ENCODE data around the gene PTPA.
A peak's percentile ranks its signal among the peaks of the same experiment; 100 is the strongest.

Gene PTPA

DNA sequence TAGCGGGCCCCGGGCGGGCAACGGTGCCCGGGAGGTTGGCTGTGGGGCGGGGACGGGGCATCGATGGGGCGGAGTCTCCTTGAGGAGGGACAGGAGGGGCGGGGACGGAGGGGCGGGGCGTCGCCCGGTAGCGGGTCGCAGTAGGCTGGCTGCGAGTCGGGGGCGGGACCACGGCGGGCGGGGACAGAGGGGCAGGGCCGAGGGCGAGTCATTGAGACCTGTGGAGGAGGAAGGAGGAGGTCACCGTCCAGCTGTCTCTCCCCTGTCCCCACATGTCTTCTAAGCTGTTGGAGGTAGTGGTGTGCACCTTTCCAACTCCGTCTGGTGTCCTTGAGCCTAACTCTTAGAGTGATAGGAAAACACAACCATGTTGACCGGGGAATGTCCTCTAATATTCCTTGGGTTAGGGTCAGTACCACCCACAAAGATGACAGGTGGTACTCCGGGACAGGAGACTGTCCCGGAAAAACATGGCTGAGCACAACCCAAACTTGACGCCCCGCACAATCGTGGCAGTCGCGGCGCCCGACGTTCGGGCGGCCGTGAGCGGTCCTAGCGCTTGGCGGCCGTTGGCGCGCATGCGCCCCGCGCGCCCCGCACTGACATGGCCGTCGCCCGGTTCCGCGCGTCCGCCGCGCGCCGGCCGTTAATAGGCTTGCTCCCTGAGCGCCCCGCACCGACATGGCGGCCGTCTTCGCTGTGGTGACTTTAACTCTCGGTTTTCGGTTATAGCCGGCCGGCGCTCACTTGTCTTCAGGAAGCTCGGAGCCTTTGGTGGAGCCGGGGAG is at the start of gene PTPA, which contains the start of gene CRAT:
TSS of gene PTPA (plus strand) at position 676 of the 788 bp plus-strand sequence. CDS start 186 bp downstream, outside the sequence.
TSS of gene CRAT (minus strand) at position 54 of the 788 bp plus-strand sequence. CDS start 284 bp downstream, outside the sequence.
- DNase-seq (ENCODE audit: low spot score) = peak; percentile 100

DNA sequence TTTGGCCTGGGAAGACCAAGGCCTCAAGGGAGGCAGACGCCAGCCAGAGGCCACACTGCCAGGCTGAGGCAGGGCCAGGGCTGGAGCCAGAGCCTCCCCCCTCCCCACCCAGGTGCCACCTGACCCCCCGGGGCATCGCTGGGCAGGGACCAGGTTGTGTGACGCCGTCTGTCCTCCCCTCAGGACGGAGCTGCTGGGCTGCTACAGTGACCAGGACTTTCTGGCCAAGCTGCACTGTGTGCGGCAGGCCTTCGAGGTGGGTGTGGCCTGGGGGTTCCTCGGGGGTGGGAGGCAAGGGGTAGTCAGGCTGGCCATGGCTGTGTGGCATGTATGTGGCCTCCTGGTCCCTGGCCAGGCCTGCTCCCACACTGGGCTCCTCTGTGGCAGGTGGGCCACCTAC is 48.2 kb upstream of the PTPA start:
- DNase-seq (ENCODE audit: low spot score) = no peak

DNA sequence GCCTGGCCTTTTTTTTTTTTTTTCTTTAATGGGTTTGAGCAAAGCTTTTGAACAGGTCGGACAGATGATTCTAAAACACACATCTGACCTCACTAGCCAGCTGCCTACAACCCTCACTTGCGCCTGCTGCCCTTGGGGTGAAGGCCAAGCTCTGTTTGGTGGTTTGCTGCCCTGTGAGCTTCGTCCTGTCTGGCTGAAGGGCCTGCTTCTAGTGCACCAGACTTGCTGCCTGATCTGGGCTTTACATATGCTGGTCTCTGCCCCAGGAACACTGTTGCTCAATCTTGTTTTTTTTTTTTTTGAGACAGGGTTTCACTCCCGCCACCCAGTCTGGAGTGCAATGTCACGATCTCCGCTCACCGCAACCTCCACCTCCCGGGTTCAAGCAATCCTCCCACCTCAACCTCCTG is 46.7 kb upstream of the PTPA start:
- DNase-seq (ENCODE audit: low spot score) = no peak

DNA sequence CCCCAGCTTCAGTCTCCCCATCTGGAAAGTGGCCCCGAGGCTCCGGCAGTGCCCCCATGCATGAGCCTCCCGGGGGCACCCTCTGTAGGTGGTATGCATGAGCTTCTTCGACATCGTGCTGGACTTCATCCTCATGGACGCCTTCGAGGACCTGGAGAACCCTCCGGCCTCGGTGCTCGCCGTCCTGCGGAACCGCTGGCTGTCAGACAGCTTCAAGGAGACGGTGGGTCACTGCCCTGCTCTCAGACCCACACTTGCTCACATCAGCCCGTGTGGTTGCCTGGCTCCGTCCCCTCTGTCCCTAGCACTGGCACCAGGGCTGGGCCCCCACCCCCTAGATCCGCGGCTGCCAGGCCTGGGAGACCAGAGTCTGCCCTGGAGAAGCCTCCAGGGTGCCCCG is 43.1 kb upstream of the PTPA start:
- DNase-seq (ENCODE audit: low spot score) = no peak

DNA sequence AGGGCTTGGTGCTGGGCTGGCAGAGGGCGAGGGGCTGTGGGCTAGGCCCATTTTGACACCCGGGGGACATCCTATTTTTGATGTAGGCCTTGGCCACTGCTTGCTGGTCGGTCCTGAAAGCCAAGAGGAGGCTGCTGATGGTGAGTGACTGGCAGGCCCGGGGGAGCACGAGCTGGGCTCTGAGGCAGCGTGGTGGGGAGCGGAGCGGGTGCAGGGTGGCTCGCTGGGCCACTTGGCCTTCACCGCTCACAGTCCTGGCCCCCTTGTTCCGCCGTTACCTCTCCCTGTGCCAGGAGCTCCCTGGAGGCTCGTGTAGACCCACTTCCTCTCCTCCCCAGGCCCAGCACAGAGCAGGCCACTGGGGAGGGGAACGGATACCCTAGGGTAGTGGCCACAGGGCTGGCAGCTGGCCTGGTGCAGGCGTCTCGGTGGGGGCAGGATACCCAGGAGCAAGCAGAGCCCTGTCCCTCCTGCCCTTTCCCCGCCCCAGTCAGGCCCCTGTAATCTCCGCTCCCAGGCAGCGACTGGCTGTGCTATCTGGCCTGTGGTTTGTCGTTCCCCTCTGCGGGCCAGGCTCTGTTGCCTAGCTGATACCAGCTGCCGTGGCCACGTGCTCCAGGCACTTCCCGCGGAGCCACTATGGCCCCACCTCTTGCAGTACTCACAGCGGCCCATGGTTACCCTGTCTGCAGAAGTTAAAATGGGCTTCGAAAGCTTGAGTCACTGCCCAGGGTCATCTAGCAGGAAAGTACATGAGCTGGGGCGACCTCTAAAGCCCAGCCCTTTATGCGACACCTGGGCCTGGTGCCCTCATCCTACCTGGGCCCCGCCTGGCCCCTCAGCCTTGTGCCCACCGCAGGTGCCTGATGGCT is 42.0 kb upstream of the PTPA start:
- DNase-seq (ENCODE audit: low spot score) = no peak

DNA sequence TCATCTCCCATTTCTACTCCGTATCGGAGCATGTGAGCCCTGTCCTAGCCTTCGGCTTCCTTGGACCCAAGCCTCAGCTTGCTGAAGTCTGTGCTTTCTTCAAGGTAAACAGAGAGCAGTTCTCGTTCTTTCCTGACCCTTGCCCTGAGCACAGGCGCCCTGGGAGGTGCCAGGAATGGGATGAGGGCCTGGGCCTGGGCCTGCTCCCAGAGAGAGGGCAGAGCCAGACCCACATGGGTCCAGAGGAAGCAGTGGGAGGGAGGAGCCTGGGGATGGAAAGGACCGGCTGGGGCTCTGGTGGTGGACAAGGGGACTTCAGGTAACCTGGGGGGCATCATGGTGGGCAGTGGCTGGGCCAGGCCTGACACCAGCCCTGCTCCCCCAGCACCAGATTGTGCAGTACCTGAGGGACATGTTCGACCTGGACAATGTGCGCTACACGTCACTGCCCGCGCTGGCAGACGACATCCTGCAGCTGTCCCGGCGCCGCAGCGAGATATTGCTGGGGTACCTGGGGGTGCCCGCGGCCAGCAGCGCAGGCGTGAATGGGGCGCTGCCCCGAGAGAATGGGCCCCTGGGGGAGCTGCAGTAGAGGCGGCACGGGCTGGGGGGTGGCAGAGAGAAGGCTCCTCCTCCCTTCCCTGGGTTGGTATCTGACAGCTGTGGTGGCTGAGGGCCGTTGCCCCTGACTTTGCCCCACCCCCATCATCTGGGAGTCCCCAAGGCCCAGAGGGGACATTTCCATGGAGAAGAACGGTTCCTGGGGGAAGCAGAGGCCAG is 41.2 kb upstream of the PTPA start:
- DNase-seq (ENCODE audit: low spot score) = no peak

DNA sequence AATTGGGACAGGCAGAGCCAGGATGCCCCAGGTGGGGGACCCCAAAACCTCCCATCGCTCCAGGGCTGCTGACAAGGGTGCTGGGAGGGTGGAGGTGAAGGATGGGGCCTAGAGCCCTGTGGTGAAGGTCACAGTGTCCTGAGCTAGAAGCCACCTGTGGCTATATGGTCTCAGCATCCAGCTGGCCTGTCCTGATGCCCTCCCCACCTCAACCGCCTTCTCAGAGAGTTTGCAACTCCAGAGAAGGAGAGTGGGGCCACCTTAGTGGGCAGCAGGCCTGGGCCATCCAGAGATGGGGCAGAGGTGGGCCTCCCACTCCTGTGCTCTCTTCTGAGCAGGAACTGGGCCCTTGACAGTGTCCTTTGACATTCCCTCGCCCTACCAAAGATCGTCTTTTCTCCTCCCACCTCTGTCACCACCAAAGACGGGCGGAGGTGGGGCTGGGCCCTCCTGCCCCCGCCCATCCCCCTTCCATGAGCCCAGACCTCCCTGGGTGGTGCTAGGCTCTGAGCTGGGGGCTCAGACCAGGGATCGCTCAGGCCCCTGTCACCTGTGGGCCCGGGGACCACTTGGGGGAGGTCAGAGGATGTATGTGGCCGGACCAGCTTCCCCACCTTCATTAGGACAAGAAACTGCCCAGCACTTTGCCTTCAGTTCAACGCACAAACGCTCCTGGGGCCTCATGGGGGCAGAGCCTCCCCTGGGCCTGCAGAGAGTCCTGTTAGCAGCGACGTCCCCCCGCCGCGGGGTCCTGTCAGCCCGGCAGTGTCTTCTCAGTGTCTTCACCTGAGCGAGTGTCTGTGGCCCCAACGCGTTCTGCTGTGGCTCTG is 40.3 kb upstream of the PTPA start:
- no peak for DNase-seq (ENCODE audit: low spot score)

DNA sequence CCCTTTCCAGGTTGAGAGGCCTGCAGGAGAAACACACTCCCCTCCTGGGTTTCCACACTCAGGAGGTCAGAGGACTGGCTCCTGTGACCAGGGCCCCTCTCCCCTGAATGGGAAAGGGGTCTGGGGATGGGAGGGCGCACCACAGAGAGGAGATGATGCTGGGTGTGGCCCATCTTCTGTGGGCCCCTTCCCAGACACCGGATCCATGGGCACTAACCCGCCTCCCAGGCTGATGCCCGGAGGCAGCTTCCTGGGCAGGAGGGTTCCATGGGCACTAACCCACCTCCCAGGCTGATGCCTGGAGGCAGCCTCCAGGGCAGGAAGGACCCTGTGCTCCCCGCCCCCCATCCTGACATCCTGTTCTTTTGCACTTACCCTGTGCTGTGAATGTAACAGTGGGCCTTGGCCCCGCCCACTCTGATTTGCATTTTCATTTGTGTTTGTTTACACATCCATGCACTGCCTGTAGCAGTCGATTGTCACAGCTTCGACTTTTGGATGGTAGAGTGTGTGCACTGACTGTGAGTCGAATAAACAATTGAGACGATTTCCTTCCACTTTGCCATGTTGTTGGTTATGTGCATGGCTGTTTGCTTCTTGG is 39.6 kb upstream of the PTPA start:
- DNase-seq (ENCODE audit: low spot score) = no peak

DNA sequence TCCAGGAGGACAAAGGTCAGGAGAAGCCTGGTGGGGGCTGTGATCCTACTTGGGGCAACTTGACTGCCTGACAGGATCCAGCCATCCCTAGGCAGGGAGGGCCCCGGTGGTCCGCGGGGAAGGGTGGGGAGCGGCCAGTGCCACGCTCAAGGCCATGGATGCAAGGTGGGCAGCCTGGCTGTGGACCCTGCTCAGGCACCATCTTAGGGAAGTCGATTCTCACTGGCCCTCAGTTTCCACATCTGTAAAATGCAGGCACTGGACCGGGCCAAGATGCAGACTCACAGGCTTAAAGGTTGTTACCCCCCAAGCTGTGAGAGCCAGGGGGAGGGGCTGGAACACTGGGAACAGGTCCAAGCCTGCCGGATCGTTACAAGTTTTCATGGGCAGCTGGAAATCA is 39.0 kb upstream of the PTPA start:
- DNase-seq (ENCODE audit: low spot score) = no peak

DNA sequence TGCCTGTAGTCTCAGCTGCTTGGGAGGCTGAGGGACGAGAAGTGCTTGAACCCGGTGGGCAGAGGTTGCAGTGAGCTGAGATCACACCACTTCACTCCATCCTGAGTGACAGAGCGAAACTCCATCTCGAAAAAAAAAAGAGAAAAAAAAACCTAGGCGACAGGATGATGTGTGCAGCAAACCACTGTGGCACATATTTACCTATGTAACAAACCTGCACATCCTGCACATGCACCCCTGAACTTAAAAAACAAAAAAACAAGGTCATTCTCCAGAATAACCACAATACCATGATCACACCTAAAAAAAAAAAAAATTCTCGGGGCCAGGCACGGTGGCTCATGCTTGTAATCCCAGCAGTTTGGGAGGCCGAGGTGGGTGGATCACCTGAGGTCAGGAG is 37.8 kb upstream of the PTPA start:
- DNase-seq (ENCODE audit: low spot score) = no peak

DNA sequence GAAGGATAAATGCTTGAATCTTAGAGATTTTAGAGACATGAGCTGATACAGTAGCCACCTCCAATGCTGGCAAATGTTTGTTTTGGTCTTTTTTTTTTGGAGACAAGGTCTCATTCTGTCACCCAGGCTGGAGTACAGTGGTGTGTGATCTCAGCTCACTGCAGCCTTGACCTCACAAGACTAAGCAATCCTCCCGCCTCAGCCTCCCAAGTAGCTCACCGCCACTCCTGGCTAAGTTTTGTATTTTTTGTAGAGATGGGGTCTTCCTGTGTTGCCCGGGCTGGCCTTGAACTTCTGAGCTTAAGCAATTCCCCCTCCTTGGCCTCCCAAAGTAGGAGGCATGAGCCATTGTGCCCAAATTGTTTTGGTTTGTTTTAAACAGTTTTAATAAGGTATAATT is 37.1 kb upstream of the PTPA start:
- no peak for DNase-seq (ENCODE audit: low spot score)

DNA sequence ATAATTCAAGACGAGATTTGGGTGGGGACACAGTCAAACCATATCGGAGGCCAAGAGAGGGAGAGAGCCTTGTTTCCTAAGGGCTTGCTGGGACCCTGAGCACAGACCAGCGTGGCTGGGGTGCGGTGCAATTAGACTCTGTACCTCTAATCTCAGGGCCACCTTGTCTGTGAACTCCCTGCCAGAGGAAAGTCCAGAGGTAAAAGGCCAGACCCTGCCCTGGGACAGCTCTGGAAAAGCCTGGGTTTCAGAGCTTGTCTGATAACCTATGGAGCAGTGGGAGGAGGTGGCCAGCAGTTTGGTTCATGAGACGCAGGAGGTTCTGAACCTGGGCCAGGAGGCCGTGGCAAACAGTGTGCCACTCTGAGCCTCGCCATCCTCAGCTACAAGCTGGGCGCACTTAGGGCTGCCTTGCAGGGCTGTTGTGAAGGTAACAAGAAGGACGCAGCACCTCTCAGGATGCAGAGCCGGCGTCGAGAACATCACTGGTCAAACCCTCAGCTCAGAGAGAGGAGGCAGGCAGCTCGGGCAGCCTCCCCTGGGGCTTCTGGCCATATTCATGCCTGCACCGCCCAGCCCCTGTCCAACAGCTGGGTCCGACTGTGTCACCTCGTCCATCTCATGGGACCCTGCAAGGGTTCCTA is 35.1 kb upstream of the PTPA start:
- no peak for DNase-seq (ENCODE audit: low spot score)

DNA sequence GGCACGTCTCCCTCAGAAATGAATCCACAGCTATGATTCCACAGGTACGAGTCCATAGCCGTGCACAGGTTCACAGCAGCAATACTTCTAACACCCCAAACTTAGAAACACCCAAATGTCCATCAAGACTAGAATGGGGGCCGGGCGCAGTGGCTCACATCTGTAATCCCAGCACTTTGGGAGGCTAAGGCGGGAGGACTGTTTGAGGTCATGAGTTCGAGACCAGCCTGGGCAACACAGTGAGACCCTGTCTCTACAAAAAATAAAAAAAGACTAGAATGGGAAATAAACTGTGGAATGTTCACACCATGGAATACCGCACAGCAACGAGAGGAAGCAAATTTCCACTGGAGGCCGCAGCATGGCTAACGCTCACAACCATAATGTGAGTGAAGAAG is 34.6 kb upstream of the PTPA start:
- no peak for DNase-seq (ENCODE audit: low spot score)

DNA sequence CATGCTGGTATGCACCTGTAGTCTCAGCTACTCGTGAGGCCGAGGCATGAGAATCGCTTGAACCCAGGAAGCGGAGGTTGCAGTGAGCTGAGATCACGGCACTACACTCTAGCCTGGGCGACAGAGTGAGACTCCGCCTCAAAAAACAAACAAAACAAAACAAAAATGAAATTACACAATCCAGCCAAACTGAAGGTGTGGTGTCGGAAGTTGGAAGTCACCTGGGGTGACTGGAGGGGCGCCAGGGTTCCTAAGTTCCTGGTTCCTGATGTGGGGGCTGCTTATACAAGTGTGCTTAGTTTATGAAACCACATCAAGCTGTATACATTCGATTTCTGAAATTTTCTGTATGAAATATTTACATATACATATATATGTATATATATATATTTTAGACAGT is 34.0 kb upstream of the PTPA start:
- DNase-seq (ENCODE audit: low spot score) = no peak

DNA sequence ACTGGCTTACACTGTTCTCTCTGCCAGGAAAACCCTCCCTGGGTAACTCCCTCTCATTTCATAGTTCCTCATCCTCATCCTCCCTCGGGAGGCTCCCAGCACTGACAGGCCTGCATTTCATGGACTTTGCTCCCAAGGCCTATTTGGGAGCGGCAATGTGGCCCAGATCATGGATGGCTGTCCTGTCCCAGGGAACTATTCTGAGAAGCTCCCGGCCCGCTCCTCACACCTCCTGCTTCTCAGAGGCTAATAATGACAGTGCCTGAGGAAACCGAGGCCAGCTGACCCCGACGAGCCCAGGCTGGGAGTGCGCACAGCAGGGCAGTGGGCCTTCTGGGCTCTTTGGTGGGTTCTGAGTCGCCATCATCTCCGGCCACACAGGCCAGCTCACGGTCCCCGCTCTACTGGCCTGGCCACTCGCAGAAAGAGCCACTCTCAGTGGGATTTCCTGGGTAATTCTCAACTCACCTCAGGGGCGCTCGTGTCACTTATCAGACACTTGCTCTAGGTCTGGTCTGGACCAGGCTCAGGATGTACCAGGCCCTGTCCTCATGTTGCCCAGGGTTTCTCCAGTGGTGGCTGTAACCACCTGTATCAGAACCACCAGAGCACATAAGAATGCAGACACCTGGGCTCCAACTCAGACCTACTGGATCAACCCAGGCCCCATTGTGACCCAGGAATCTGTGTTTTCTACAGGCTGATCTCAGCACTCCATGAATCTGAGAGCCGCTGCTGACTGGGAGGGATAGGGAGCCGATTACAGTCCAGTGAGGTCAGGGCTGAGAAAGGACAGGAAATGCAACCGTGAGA is 32.3 kb upstream of the PTPA start:
- DNase-seq (ENCODE audit: low spot score) = no peak

DNA sequence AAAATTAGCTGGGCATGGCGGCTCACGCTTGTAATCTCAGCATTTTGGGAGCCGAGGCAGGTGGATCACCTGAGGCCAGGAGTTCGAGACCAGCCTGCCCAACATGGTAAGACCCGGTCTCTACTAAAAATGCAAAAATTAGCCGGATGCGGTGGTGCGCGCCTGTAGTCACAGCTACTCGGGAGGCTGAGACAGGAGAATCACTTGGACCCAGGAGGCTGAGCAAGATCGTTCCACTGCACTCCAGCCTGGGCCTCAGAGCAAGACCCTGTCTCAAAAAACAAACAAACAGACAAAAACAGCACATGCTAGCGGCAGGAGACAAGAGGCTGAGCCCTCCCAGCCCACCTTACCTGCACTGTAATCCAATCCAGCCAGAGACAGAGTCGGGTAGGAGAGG is 31.4 kb upstream of the PTPA start:
- DNase-seq (ENCODE audit: low spot score) = no peak

DNA sequence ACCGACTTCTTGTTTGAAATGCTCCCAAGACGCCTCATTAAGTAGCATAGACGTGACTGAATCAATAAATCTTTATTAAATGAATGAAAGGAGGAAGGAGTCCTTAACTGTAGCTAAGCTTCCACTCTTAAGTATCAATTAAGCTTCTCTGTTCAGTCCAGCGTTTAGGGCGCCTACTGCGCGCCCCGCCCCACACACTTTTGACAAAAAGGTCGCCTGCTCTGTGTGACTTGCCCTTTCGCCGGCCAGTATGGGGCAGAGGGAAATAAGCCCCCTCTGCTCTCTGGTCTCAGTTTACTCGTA is 31.0 kb upstream of the PTPA start:
- DNase-seq (ENCODE audit: low spot score) = no peak

DNA sequence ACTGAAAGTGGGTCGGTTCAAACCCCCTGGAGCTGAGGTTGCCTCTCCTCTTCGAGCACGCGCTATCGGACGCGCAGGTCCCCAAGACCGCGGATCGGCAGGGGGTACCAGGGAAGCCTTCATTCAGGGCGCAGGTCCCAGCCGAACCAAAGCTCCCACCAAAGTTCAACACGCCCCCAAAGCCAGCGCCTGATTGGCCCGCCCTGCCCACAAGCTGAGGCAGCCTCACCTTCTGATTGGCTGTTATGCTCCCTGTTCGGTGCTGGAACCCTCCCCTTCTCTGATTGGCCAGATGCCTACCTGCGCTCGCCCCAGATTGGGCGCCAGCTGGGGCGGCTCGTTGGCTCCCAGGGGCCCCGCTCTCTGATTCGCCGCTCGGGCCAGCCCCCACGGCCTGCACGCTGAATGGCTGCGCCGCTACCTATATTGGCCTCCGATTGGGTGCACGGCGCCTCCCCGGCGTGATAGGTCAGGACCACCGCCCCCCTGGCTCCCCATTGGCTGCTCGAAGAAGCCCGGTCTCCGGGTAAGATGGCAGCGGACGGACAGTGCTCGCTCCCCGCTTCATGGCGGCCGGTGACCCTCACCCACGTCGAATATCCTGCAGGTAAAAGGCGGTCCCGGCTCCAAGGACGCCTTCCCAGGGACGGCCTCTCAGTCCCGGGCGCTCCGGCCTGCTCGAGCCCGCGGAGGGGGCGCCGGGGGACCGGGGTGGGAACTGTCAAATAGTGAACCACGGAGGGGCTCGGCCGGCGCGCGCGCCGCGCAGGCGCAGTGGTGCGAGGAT is 30.4 kb upstream of the PTPA start, which contains the start of gene DOLPP1:
TSS of gene DOLPP1 (plus strand) at position 511 of the 787 bp plus-strand sequence. CDS start at position 532, 21 bp downstream.
- DNase-seq (ENCODE audit: low spot score) = peak; percentile 100

DNA sequence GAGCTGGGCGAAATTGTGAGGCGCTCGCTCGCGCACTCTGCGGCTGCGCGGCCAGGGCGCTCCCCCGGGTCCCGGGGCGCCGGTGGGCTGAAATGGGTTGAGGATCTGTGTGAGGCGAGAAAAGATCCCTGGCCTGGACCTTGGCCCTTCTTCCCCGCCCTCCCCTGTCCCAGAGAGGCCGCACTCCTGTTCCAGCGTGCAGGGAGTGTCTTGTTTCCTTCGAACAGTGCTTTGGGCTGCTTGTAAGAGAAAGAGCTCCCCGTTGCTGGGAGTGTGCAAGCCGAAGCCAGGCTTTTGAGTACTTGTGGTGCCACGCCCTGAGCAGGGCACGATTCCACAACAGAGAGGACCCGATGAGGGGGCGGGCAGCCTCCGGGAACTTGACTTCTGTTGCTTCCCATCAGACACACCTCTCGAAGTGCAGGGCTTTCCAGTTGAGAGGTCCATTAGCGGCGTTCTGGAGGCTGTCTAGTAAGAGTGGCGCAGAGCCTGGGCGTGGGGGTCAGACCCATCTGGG is 29.8 kb upstream of the PTPA start:
- peak; percentile 96 for DNase-seq (ENCODE audit: low spot score)
